A549 (cell line): ENCODE results near the gene DVL2. TPM values are rescaled to one million over a fixed set of nuclear protein-coding genes. Genes with fewer than 3 reads are reported as not detected.

ENCODE experiments used
- ATAC-seq, 2 experiments: fragments of 200-7000 bp in 1 of 2; fragments of >200 bp in 1 of 2; cut with Nextera tagmentation in 1 of 2; cut with Tn5 transposase in 1 of 2; 3 replicates each; pipeline versions ENCODE4 v1.8.0 to v1.9.1; 2018 to 2020; ENCODE audit warnings: mild to moderate bottlenecking in 1 of 2, moderate library complexity in 1 of 2
- CTCF ChIA-PET: fragments of 300-600 bp; sonication (Branson Sonifier 250); formaldehyde crosslinking; extraction: SDS; loops from one replicate; lab custom pipeline; 2021; ENCODE audit warnings: antibody characterized with exemption, inconsistent platforms; lab: Yijun Ruan, JAX
- POLR2A ChIA-PET: fragments of 350-600 bp; formaldehyde crosslinking; extraction: SDS; loops from one replicate; lab custom pipeline; 2021; ENCODE audit warnings: antibody characterized with exemption, inconsistent platforms; lab: Yijun Ruan, JAX
- DNase-seq, 2 experiments: peaks; one replicate each; pipeline versions ENCODE4 v3.0.0 to v3.0.0-alpha.2; 2011 to 2016; ENCODE audit warnings: low read depth in 1 of 2, low spot score in 1 of 2
- FAIRE-seq: peaks from 2 replicates; lab custom pipeline; 2011; peaks lifted over from hg19 to GRCh38; lab: Jason Lieb, UNC
- H3K27ac ChIP-seq, 2 experiments: fragments of >200 bp; sonication (Bioruptor Twin); formaldehyde crosslinking; 3 replicates each; pipeline ENCODE4 v1.5.1; 2016 to 2017
- H3K4me1 ChIP-seq: fragments of >200 bp; sonication (Bioruptor Twin); formaldehyde crosslinking; 3 replicates; pipeline ENCODE4 v1.6.1; 2016
- H3K4me2 ChIP-seq: fragments of >200 bp; sonication (Bioruptor Twin); formaldehyde crosslinking; 3 replicates; pipeline ENCODE4 v1.6.1; 2016
- H3K4me3 ChIP-seq: fragments of >200 bp; sonication (Bioruptor Twin); formaldehyde crosslinking; 3 replicates; pipeline ENCODE4 v1.5.1; 2016
- H3K9me3 ChIP-seq: fragments of >200 bp; sonication (Bioruptor Twin); formaldehyde crosslinking; 3 replicates; pipeline ENCODE4 v1.6.1; 2016
- ATOH8 ChIP-seq: fragments of 250-450 bp; sonication (Bioruptor Pico); IDR thresholded peaks from 2 replicates; pipeline ENCODE4 v1.5.0; 2020; ENCODE audit warnings: low read depth, mild to moderate bottlenecking, moderate library complexity
- CEBPB ChIP-seq, 2 experiments: fragments of >200 bp in 1 of 2; sonication (Bioruptor Twin) in 1 of 2; formaldehyde crosslinking in 1 of 2; IDR thresholded peaks; 2 replicates each; pipeline ENCODE4 v1.6.1; 2012 to 2016
- CHD2 ChIP-seq: fragments of 150-350 bp; IDR thresholded peaks from 2 replicates; pipeline ENCODE4 v1.6.1; 2014; ENCODE audit warnings: low read length; ENCODE audit not compliant: partially characterized antibody
- EHF ChIP-seq: fragments of 250-450 bp; sonication (Bioruptor Pico); IDR thresholded peaks from 2 replicates; pipeline ENCODE4 v1.5.0; 2020; ENCODE audit warnings: mild to moderate bottlenecking
- ESRRA ChIP-seq: fragments of 150-350 bp; IDR thresholded peaks from 2 replicates; pipeline ENCODE4 v1.6.1; 2014; ENCODE audit warnings: mild to moderate bottlenecking, low read length, borderline replicate concordance
- FOSB ChIP-seq: fragments of 250-450 bp; sonication (Bioruptor Pico); IDR thresholded peaks from 2 replicates; pipeline ENCODE4 v1.5.0; 2020; ENCODE audit warnings: mild to moderate bottlenecking, moderate library complexity
- FOSL2 ChIP-seq, 2 experiments: fragments of 450-650 bp in 1 of 2; fragments of >200 bp in 1 of 2; sonication (Bioruptor Twin) in 1 of 2; formaldehyde crosslinking; IDR thresholded peaks; 2 replicates each; pipeline versions ENCODE4 v1.5.0 to v1.6.1; 2016 to 2020; ENCODE audit warnings: mild to moderate bottlenecking in 1 of 2, moderate library complexity in 1 of 2
- FOXS1 ChIP-seq: fragments of 250-450 bp; sonication (Bioruptor Pico); IDR thresholded peaks from 2 replicates; pipeline ENCODE4 v1.5.0; 2020; ENCODE audit warnings: mild to moderate bottlenecking, moderate library complexity
- GATA3 ChIP-seq: IDR thresholded peaks from 2 replicates; pipeline ENCODE4 v1.6.1; 2012; ENCODE audit warnings: borderline replicate concordance
- HES2 ChIP-seq: fragments of >200 bp; sonication (Bioruptor Twin); formaldehyde crosslinking; IDR thresholded peaks from 2 replicates; pipeline ENCODE4 v1.6.1; 2016
- HEYL ChIP-seq: fragments of 250-450 bp; sonication (Bioruptor Pico); IDR thresholded peaks from 2 replicates; pipeline ENCODE4 v1.8.0; 2021; ENCODE audit warnings: mild to moderate bottlenecking, moderate library complexity
- HMGXB4 ChIP-seq: fragments of 250-450 bp; sonication (Bioruptor Pico); IDR thresholded peaks from 2 replicates; pipeline ENCODE4 v1.5.0; 2021; ENCODE audit warnings: mild to moderate bottlenecking, moderate library complexity, borderline replicate concordance
- KDM1A ChIP-seq: fragments of 200-600 bp; sonication (generic); IDR thresholded peaks from 2 replicates; pipeline ENCODE4 v1.6.1; 2016; ENCODE audit warnings: low read depth, mild to moderate bottlenecking
- NPAS2 ChIP-seq: fragments of 250-450 bp; sonication (Bioruptor Pico); IDR thresholded peaks from 2 replicates; pipeline ENCODE4 v1.8.0; 2022; ENCODE audit warnings: mild to moderate bottlenecking, moderate library complexity, borderline replicate concordance
- POLR2A ChIP-seq: IDR thresholded peaks from 2 replicates; pipeline ENCODE4 v1.6.1; 2012; ENCODE audit warnings: mild to moderate bottlenecking, low read length
- RNF2 ChIP-seq: fragments of 200-600 bp; sonication (generic); IDR thresholded peaks from 2 replicates; pipeline ENCODE4 v1.6.1; 2016; ENCODE audit warnings: low read depth, mild to moderate bottlenecking, antibody characterized with exemption, moderate library complexity, borderline replicate concordance
- TFCP2L1 ChIP-seq: fragments of 250-450 bp; sonication (Bioruptor Pico); IDR thresholded peaks from 2 replicates; pipeline ENCODE4 v1.5.0; 2021; ENCODE audit warnings: mild to moderate bottlenecking
- ZFP36 ChIP-seq: fragments of 450-650 bp; IDR thresholded peaks from 2 replicates; pipeline ENCODE4 v1.6.1; 2014; ENCODE audit warnings: borderline replicate concordance; ENCODE audit not compliant: partially characterized antibody
- ZNF302 ChIP-seq: fragments of 250-450 bp; sonication (Bioruptor Pico); IDR thresholded peaks from 2 replicates; pipeline ENCODE4 v1.9.0; 2021; ENCODE audit warnings: inconsistent platforms, mild to moderate bottlenecking, moderate library complexity
- WGBS: methylation state at CpG from one replicate; pipeline ENCODE4 v1.1.6; 2017; ENCODE audit errors: missing lambda C conversion rate; 5-methylcytosine and 5-hydroxymethylcytosine counted together
- polyA plus RNA-seq, 4 experiments: library from polyadenylated mRNA; depleted of rRNA in 3 of 4; stranded (reverse); fragments of >200 nt; fragmentation: RNase III in 1 of 4; extraction: RNeasy Plus Mini Kit Qiagen cat#74134 plus additional on column Dnase treatment in 1 of 4; gene quantifications; 2 replicates in 3 of 4; 3 replicates in 1 of 4; pipeline ENCODE4 v1.2.3, GENCODE V29; 2011 to 2017
- TF ChIP-seq, protein P1 (sequence below): fragments of >200 bp; sonication (Bioruptor Twin); formaldehyde crosslinking; IDR thresholded peaks from 3 replicates; pipeline ENCODE4 v1.6.1; 2016

Gene DVL2
- polyA plus RNA-seq, 2 of the 4 experiments (the other 2 are of a cell fraction): 5.7 to 40.4 TPM

- TF ChIP-seq FOSL2 (IDR thresholded peaks at IDR 0.05) (no peak), FOSL2 (CRISPR knock-in tag; IDR thresholded peaks at IDR 0.05) (peak; percentile 82), CEBPB (IDR thresholded peaks at IDR 0.05) (no peak), HEYL (peak; percentile 83; the same call in 1 of the 2 replicates), GATA3 (peak; percentile 76), FOSB (CRISPR knock-in tag) (no peak), HMGXB4 (CRISPR knock-in tag) (peak; percentile 87; the same call in 1 of the 2 replicates), TFCP2L1 (CRISPR knock-in tag) (peak; percentile 65; the same call in 1 of the 2 replicates), ZNF302 (no peak), RNF2 (no peak), ATOH8 (CRISPR knock-in tag) (peak; percentile 84; the same call in 1 of the 2 replicates), CHD2 (no peak), ZFP36 (no peak), FOXS1 (peak; percentile 78), NPAS2 (CRISPR knock-in tag) (peak; percentile 96)
- TF ChIP-seq, all 56 proteins: peak for 30
Observed at GRCh38 chr17:7234083-7234951, at the start of gene DVL2 (continued).

GRCh38 chr17:7283471-7284216 lies 49.3 kb upstream of the DVL2 start:
- Histone ChIP-seq H3K9me3 (no peaks in the 10 kb centered on the region), H3K4me2 (no peak overlapping the region), H3K4me3 (no peak overlapping the region), H3K27ac (no peak overlapping the region), H3K4me1 (peaks cover 11% of the 10 kb centered on the region)
- ChIA-PET POLR2A (no interaction called here), CTCF (interaction anchor here (1.0 to 13.5 kb wide), 10 partner anchors 8 to 277 kb away, joined by 3 to 446 read pairs (median 5); partner anchors contain the start of gene CTDNEP1)
- no peak for TF ChIP-seq HES2
- TF ChIP-seq KDM1A: no peak
- TF ChIP-seq CEBPB (IDR thresholded peaks at IDR 0.05): no peak
- no peak for TF ChIP-seq RNF2
- TF ChIP-seq EHF: no peak
- no peak for TF ChIP-seq ZNF302
- TF ChIP-seq, protein P1, sequence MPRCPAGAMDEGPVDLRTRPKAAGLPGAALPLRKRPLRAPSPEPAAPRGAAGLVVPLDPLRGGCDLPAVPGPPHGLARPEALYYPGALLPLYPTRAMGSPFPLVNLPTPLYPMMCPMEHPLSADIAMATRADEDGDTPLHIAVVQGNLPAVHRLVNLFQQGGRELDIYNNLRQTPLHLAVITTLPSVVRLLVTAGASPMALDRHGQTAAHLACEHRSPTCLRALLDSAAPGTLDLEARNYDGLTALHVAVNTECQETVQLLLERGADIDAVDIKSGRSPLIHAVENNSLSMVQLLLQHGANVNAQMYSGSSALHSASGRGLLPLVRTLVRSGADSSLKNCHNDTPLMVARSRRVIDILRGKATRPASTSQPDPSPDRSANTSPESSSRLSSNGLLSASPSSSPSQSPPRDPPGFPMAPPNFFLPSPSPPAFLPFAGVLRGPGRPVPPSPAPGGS: no peak
- no peak for TF ChIP-seq POLR2A
- no peak for TF ChIP-seq HMGXB4 (CRISPR knock-in tag)
- no peak for TF ChIP-seq ESRRA
- WGBS: 79% methylated on average over 18 of the region's 18 CpGs
- no peak for ATAC-seq
- no peak for DNase-seq
- no peak for FAIRE-seq
